ENCODE data around the gene FAM234A. TPM values are rescaled to one million over a fixed set of nuclear protein-coding genes. Genes with fewer than 3 reads are reported as not detected.

FAM234A gene
- total and polyA plus RNA-seq, 4 donors = 24.1 to 39.7 (median 27.8) TPM

- Histone ChIP-seq H3K9ac (ENCODE audit: low read depth in 1 of 2, low read length in 2 of 2) (no peak overlapping the region), H3K36me3 (ENCODE audit: control insufficient read depth in 4 of 4, insufficient read depth in 3 of 4, low read depth in 1 of 4, low read length in 3 of 4) (peaks cover 27 to 74% (median 60%) of the 10 kb centered on the region in 4 donors), H3K9me3 (ENCODE audit: control insufficient read depth in 4 of 4, low read length in 3 of 4) (no peaks in the 10 kb centered on the region), H3K27me3 (ENCODE audit: control insufficient read depth in 4 of 4, insufficient read depth in 4 of 4, low read length in 3 of 4) (no peaks in the 10 kb centered on the region), H3K27ac (ENCODE audit: low read depth in 1 of 2, low read length in 2 of 2) (no peak overlapping the region), H3K4me3 (ENCODE audit: low read depth in 1 of 3, low read length in 3 of 3) (no peak overlapping the region), H3K4me1 (ENCODE audit: control insufficient read depth in 4 of 4, insufficient read depth in 4 of 4, low read length in 3 of 4) (no peaks in the 10 kb centered on the region)
- DNase-seq (ENCODE audit: low spot score) = no peak
- WGBS = 96% methylated on average over 13 of the region's 15 CpGs
- no peak for TF ChIP-seq EGR1 (IDR thresholded peaks at IDR 0.05; ENCODE audit: low read depth in 2 of 2)
- TF ChIP-seq CTCF (IDR thresholded peaks at IDR 0.05; ENCODE audit: low read depth, low read length, missing input control) = no peak
- TF ChIP-seq JUND (IDR thresholded peaks at IDR 0.05) = no peak
- no peak for TF ChIP-seq MAX (IDR thresholded peaks at IDR 0.05)
- no peak for TF ChIP-seq HNF4G (IDR thresholded peaks at IDR 0.05)
- no peak for TF ChIP-seq GABPA (IDR thresholded peaks at IDR 0.05 in 1 of 2, conservative IDR thresholded peaks at IDR 0.05 in 1 of 2)
- no peak for TF ChIP-seq HNF4A (conservative IDR thresholded peaks at IDR 0.05)
Measured at GRCh38 chr16:193441-193840, 41.2 kb upstream of the FAM234A start.

GRCh38 chr16:194516-194915, 40.1 kb upstream of the FAM234A start:
- no peak overlapping the region for H3K27ac ChIP-seq (ENCODE audit: low read depth in 1 of 2, low read length in 2 of 2)
- H3K4me3 ChIP-seq (ENCODE audit: low read depth in 1 of 3, low read length in 3 of 3) = no peak overlapping the region
- no peak for DNase-seq (ENCODE audit: low spot score)
- H3K36me3 ChIP-seq (ENCODE audit: control insufficient read depth in 4 of 4, insufficient read depth in 3 of 4, low read depth in 1 of 4, low read length in 3 of 4) = peaks cover 27 to 66% (median 56%) of the 10 kb centered on the region in 4 donors
- no peaks in the 10 kb centered on the region for H3K27me3 ChIP-seq (ENCODE audit: control insufficient read depth in 4 of 4, insufficient read depth in 4 of 4, low read length in 3 of 4)
- no peaks in the 10 kb centered on the region for H3K4me1 ChIP-seq (ENCODE audit: control insufficient read depth in 4 of 4, insufficient read depth in 4 of 4, low read length in 3 of 4)
- H3K9me3 ChIP-seq (ENCODE audit: control insufficient read depth in 4 of 4, low read length in 3 of 4) = no peaks in the 10 kb centered on the region
- H3K9ac ChIP-seq (ENCODE audit: low read depth in 1 of 2, low read length in 2 of 2) = no peak overlapping the region
- TF ChIP-seq FOXA2 (IDR thresholded peaks at IDR 0.05) (no peak), MAX (IDR thresholded peaks at IDR 0.05) (no peak), FOXA1 (IDR thresholded peaks at IDR 0.05) (no peak), YY1 (IDR thresholded peaks at IDR 0.05) (no peak), JUND (IDR thresholded peaks at IDR 0.05) (no peak), GABPA (IDR thresholded peaks at IDR 0.05 in 1 of 2, conservative IDR thresholded peaks at IDR 0.05 in 1 of 2) (no peak), RAD21 (IDR thresholded peaks at IDR 0.05) (no peak), CTCF (IDR thresholded peaks at IDR 0.05; ENCODE audit: low read depth, low read length, missing input control) (no peak), EGR1 (IDR thresholded peaks at IDR 0.05; ENCODE audit: low read depth in 2 of 2) (no peak), ZBTB33 (IDR thresholded peaks at IDR 0.05) (no peak), HNF4A (conservative IDR thresholded peaks at IDR 0.05) (no peak), ATF3 (IDR thresholded peaks at IDR 0.05) (no peak), HNF4G (IDR thresholded peaks at IDR 0.05) (no peak)
- 91% methylated on average over 6 of the region's 6 CpGs for WGBS

Measured in liver (tissue), 9 donors.